DMS153 treated with DMSO at 0.1 percent for 48 hours (cell line): Measurements from ENCODE around the gene REG4.
"Not testable (repeated sequence)": the region's sequence is repeated elsewhere in the genome, so short reads cannot be mapped to it uniquely, and the experiment has no call there.

Experiments used
- DNase-seq: peaks from one replicate; lab custom pipeline; 2025; ENCODE audit not compliant: unreplicated experiment; lab: John Stamatoyannopoulos, UW

REG4 gene

GRCh38 chr1:119808491-119808890 is 2.8 kb downstream of the REG4 start:
- no peak for DNase-seq

GRCh38 chr1:119806489-119806888 is 4.8 kb downstream of the REG4 start:
- no peak for DNase-seq

- no peak for DNase-seq
Measured at GRCh38 chr1:119805746-119806145, 5.5 kb downstream of the REG4 start.

GRCh38 chr1:119805247-119805646 is 6.0 kb downstream of the REG4 start:
- no peak for DNase-seq

GRCh38 chr1:119799599-119800177 is 11.6 kb downstream of the REG4 start:
- DNase-seq: no peak

GRCh38 chr1:119799003-119799402 is 12.3 kb downstream of the REG4 start:
- no peak for DNase-seq

GRCh38 chr1:119797606-119798005 is 13.7 kb downstream of the REG4 start:
- no peak for DNase-seq

GRCh38 chr1:119797162-119797561 is 14.1 kb downstream of the REG4 start:
- no peak for DNase-seq

GRCh38 chr1:119795261-119796200 is 15.7 kb downstream of the REG4 start:
- no peak for DNase-seq

- no peak for DNase-seq
Measured at GRCh38 chr1:119794876-119795240, 16.4 kb downstream of the REG4 start.

- no peak for DNase-seq
Measured at GRCh38 chr1:119794230-119794875, 16.9 kb downstream of the REG4 start.

- DNase-seq: no peak
Measured at GRCh38 chr1:119791377-119791776, 19.9 kb downstream of the REG4 start.

- no peak for DNase-seq
Measured at GRCh38 chr1:119790451-119791198, 20.6 kb downstream of the REG4 start.

GRCh38 chr1:119787776-119788175 is 23.5 kb downstream of the REG4 start:
- DNase-seq: no peak

GRCh38 chr1:119786473-119787050 is 24.7 kb downstream of the REG4 start:
- not testable (repeated sequence) for DNase-seq

- not testable (repeated sequence) for DNase-seq
Measured at GRCh38 chr1:119786046-119786445, 25.2 kb downstream of the REG4 start.

- DNase-seq: no peak
Measured at GRCh38 chr1:119784191-119784781, 27.0 kb downstream of the REG4 start.

GRCh38 chr1:119783354-119784185 is 27.7 kb downstream of the REG4 start:
- DNase-seq: no peak

GRCh38 chr1:119782631-119783325 is 28.5 kb downstream of the REG4 start:
- no peak for DNase-seq
